Thoracic aorta (tissue), 2 donors: ENCODE results near the gene MCC. TPM values are rescaled to one million over a fixed set of nuclear protein-coding genes. Genes with fewer than 3 reads are reported as not detected.

Experiments
- ATAC-seq: fragments of 150-250 bp; one replicate; pipeline ENCODE4 v1.8.0; 2017; ENCODE audit warnings: low read depth; ENCODE audit not compliant: insufficient number of reproducible peaks, low FRiP score
- DNase-seq: peaks from one replicate; pipeline ENCODE4 v3.0.0-alpha.2; 2020; ENCODE audit warnings: low spot score
- H3K27ac ChIP-seq, 2 donors: fragments of 200-600 bp; sonication (generic); 1 replicate in 1 of 2; 2 replicates in 1 of 2; pipeline ENCODE4 v1.5.1; 2016; ENCODE audit warnings: mild to moderate bottlenecking in 2 of 2, moderate library complexity in 2 of 2
- H3K27me3 ChIP-seq: fragments of 200-600 bp; sonication (generic); replicated peaks from 2 replicates; pipeline ENCODE4 v1.6.0; 2016; ENCODE audit warnings: mild to moderate bottlenecking; ENCODE audit not compliant: insufficient read depth
- H3K36me3 ChIP-seq: fragments of 200-600 bp; sonication (generic); one replicate; pipeline ENCODE4 v1.5.1; 2016
- H3K4me1 ChIP-seq, 2 donors: fragments of 200-600 bp; sonication (generic); 1 replicate in 1 of 2; 2 replicates in 1 of 2; pipeline versions ENCODE4 v1.5.1 to v1.6.0; 2016; ENCODE audit warnings: low read depth in 2 of 2, mild to moderate bottlenecking in 1 of 2; ENCODE audit not compliant: control insufficient read depth in 1 of 2
- H3K4me3 ChIP-seq: fragments of 200-600 bp; sonication (generic); 2 replicates; pipeline ENCODE4 v1.5.1; 2016; ENCODE audit warnings: mild to moderate bottlenecking
- H3K9me3 ChIP-seq: fragments of 200-600 bp; sonication (generic); 2 replicates; pipeline ENCODE4 v1.5.1; 2016
- total RNA-seq, 2 donors: library from RNA; depleted of rRNA; stranded (reverse); fragments of >200 nt; gene quantifications; one replicate each; pipeline versions ENCODE4 v1.1.0 to v1.2.3, GENCODE V29; 2016
- TF ChIP-seq, protein P1 (sequence below): fragments of 200-600 bp; sonication (generic); IDR thresholded peaks from one replicate; pipeline ENCODE4 v1.5.1; 2019; ENCODE audit warnings: antibody characterized with exemption

MCC gene
- total RNA-seq, 2 donors from 2014 or later = 14.6 to 27.2 TPM

DNA sequence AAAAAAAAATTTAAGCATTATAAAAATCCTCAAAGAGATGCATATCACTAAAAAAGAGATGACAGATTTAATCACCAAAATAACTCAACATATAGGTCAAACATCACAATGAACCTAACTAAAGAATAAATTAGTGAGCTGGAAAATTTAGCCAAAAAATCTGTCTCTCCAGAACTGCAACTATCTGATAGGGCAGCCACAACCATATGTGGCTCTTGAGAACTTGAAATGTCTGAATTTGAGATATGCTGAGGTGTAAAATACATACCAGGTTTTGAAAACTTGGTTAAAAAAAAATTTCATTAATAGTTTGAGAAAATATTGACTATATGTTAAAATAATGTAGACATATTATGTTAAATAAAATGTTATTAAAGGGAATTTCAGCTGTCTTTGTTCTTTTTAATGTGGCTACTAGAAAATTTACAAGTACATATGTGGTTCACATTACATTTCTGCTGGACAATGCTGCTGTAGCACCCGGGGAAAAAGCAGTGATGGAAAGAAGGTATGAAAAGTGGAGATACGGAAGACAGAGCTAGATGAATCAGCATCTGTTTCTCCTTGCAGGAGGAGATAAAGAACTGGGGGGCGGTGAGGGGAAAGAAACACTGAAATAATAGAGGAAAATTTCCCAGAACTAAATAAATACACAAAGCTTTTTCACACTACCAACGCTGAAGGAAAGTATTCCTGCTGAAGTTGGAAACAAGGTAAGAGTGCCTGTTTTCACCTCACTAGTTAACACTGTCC, 445.6 kb downstream of the MCC start:
- no peaks in the 10 kb centered on the region for H3K27me3 ChIP-seq
- DNase-seq = no peak
- H3K36me3 ChIP-seq = no peaks in the 10 kb centered on the region
- no peak overlapping the region for H3K4me3 ChIP-seq
- no peak for ATAC-seq
- H3K4me1 ChIP-seq = peaks cover 0 to 3% of the 10 kb centered on the region in 2 donors
- H3K9me3 ChIP-seq = no peaks in the 10 kb centered on the region
- TF ChIP-seq, protein P1, sequence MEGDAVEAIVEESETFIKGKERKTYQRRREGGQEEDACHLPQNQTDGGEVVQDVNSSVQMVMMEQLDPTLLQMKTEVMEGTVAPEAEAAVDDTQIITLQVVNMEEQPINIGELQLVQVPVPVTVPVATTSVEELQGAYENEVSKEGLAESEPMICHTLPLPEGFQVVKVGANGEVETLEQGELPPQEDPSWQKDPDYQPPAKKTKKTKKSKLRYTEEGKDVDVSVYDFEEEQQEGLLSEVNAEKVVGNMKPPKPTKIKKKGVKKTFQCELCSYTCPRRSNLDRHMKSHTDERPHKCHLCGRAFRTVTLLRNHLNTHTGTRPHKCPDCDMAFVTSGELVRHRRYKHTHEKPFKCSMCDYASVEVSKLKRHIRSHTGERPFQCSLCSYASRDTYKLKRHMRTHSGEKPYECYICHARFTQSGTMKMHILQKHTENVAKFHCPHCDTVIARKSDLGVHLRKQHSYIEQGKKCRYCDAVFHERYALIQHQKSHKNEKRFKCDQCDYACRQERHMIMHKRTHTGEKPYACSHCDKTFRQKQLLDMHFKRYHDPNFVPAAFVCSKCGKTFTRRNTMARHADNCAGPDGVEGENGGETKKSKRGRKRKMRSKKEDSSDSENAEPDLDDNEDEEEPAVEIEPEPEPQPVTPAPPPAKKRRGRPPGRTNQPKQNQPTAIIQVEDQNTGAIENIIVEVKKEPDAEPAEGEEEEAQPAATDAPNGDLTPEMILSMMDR = no peak
- no peak overlapping the region for H3K27ac ChIP-seq

DNA sequence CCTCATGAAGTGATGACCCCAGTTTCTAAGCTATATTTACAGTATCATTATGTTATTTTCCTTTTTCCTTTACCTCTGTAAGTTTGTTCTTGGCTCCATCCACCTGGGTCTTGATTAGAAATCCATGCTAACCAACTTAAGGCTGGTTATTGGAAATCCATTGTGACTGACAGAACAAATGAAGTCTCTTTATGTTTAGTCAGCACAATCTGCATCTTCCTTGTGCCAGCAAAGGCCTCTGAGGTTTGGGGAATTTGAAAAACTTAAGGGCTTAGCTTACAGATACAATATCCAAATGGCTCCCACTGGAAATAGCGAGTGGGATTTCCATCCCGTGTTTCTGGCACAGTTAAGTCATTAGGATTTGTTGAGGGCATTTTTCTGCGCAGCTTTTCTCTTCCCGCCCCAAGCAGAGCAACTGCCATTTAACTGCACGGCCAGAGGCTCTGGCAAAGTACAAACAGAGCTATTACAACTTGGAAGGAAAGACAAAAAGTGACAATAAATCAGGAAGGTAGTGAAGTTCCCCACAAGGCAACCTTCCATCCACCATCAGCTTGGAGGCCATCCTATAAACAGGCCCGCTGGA, 447.5 kb downstream of the MCC start:
- TF ChIP-seq, protein P1 = no peak
- no peak for DNase-seq
- no peak for ATAC-seq
- no peaks in the 10 kb centered on the region for H3K27me3 ChIP-seq
- no peaks in the 10 kb centered on the region for H3K9me3 ChIP-seq
- H3K36me3 ChIP-seq = no peaks in the 10 kb centered on the region
- H3K4me1 ChIP-seq = peaks cover 0 to 3% of the 10 kb centered on the region in 2 donors
- H3K4me3 ChIP-seq = no peak overlapping the region
- H3K27ac ChIP-seq = no peak overlapping the region

DNA sequence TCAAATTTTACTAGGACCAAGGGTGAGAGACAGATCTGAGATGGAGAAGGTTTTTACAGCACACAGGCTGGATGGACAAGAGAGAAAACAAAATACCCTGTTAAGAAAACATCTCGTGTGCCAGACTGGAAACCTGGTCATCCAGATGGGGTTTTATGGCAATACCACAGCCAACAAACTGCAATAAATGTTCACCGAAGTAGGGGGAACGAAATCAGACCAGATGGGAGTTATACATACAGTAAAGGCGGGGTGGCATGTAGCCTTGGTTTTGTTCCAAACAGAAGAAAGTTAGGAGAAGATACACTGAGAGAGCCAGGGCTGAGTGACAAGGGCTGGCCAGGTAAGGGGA, 448.3 kb downstream of the MCC start:
- Histone ChIP-seq H3K27me3 (no peaks in the 10 kb centered on the region), H3K4me1 (peaks cover 0 to 3% of the 10 kb centered on the region in 2 donors), H3K4me3 (no peak overlapping the region), H3K36me3 (no peaks in the 10 kb centered on the region), H3K9me3 (no peaks in the 10 kb centered on the region), H3K27ac (no peak overlapping the region)
- TF ChIP-seq, protein P1 = no peak
- ATAC-seq (no peak), DNase-seq (no peak)

DNA sequence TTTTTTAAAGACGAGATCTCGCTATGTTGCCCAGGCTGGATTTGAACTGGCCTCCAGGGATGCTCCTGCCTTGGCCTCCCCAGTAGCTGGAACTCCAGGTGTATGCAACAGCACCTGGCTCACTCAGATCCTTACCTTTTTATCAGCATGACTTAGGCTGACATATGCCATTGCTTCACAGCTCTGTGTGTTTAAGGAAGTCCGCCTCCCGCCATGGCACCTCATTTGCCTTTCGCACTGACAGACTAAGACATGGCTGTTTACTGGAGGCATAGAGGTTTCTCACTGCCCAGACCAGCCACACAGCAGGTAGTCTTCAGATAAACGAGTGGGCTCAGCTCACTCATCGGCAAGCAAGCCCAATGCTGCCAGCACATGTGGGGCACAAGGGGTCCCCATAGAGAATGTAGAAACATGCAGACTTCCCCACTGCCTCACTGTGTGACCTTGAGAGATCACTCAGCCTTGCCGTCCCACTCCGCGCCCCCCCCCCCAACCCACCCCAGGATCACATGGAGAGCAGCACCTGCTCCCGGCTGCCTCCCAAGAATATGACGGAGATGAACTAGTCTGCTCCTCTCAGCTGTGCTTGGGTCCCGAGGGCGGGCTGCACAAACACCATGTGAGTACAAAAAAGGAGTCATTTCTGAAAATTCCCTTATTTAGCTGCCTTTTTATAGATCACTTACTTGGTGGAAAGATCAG, 448.9 kb downstream of the MCC start:
- Histone ChIP-seq H3K4me1 (peaks cover 0 to 3% of the 10 kb centered on the region in 2 donors), H3K9me3 (no peaks in the 10 kb centered on the region), H3K36me3 (no peaks in the 10 kb centered on the region), H3K27me3 (no peaks in the 10 kb centered on the region), H3K4me3 (no peak overlapping the region), H3K27ac (no peak overlapping the region)
- TF ChIP-seq, protein P1 = no peak
- DNase-seq = no peak
- ATAC-seq = no peak

DNA sequence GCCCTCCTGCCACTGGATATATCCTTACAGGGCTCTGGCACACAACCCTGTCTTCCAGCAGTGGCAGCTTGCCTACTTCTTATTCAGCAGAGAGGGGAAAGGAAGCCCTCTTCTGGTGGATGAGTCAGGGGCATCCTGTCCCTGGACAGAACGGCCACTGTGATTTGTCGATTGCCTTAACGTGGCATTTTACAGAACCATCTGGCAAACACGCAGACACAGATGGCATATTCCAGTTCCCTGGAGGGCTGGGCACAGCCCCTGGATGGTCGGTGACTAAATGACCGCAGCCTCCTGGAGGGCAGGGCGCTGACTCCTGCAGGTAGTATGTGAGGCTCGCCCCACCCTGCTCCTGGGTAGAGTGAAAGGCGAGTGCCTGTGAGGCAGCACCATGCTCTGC, 449.5 kb downstream of the MCC start:
- Histone ChIP-seq H3K27ac (no peak overlapping the region), H3K4me1 (peaks cover 0 to 3% of the 10 kb centered on the region in 2 donors), H3K36me3 (no peaks in the 10 kb centered on the region), H3K27me3 (no peaks in the 10 kb centered on the region), H3K4me3 (no peak overlapping the region), H3K9me3 (no peaks in the 10 kb centered on the region)
- no peak for DNase-seq
- TF ChIP-seq, protein P1 = no peak
- ATAC-seq = no peak
